Ovary (tissue), 9 donors: Measurements from ENCODE around the gene ACSS1. TPM values are rescaled to one million over a fixed set of nuclear protein-coding genes. Genes with fewer than 3 reads are reported as not detected.

Experiments
- DNase-seq, 5 donors: peaks; one replicate each; pipeline ENCODE4 v3.0.0-alpha.2; 2019 to 2020
- H3K27ac ChIP-seq, 2 donors: fragments of 200-600 bp; one replicate each; pipeline versions ENCODE4 v1.5.1 to v1.8.0; 2019 to 2022
- H3K27me3 ChIP-seq: fragments of 200-600 bp; one replicate; pipeline ENCODE4 v1.8.0; 2022
- H3K36me3 ChIP-seq: fragments of 200-600 bp; sonication (generic); one replicate; pipeline ENCODE4 v1.5.1; 2019
- H3K4me1 ChIP-seq: one replicate; pipeline ENCODE4 v1.8.1; 2013; ENCODE audit warnings: mild to moderate bottlenecking, moderate library complexity; ENCODE audit not compliant: insufficient read depth
- H3K4me3 ChIP-seq: fragments of 200-600 bp; sonication (generic); one replicate; pipeline ENCODE4 v1.5.1; 2017
- H3K9me3 ChIP-seq, 2 donors: fragments of 200-600 bp in 1 of 2; sonication (generic) in 1 of 2; one replicate each; pipeline versions ENCODE4 v1.5.1 to v1.8.1; 2013 to 2019; ENCODE audit warnings: mild to moderate bottlenecking in 1 of 2, moderate library complexity in 1 of 2
- CTCF ChIP-seq, 3 donors: fragments of 450-650 bp in 2 of 3; fragments of 200-600 bp in 1 of 3; IDR thresholded peaks; one replicate each; pipeline versions ENCODE4 v1.5.1 to v1.8.0; 2016 to 2022; ENCODE audit warnings: antibody characterized with exemption in 3 of 3, mild to moderate bottlenecking in 1 of 3
- EP300 ChIP-seq: sonication (generic); formaldehyde crosslinking; IDR thresholded peaks from one replicate; pipeline ENCODE4 v1.6.1; 2017; ENCODE audit warnings: antibody characterized with exemption
- POLR2A ChIP-seq: fragments of 450-650 bp; IDR thresholded peaks from one replicate; pipeline ENCODE4 v1.6.1; 2017; ENCODE audit warnings: antibody characterized with exemption, mild to moderate bottlenecking, moderate library complexity
- WGBS, 3 donors: extraction: QIAGEN DNeasy Blood & Tissue Kit in 1 of 3; methylation state at CpG; one replicate each; pipeline versions ENCODE4 v1.1.5 to v1.1.7; 2013 to 2017; 5-methylcytosine and 5-hydroxymethylcytosine counted together
- intact Hi-C, 4 donors: fragments of 100-400 bp; cut with DNase I; formaldehyde crosslinking; loops; one replicate each; pipeline versions ENCODE4 v1.11.0 to v1.15.1; 2022 to 2023
- polyA plus RNA-seq, 2 donors: library from polyadenylated mRNA; stranded (reverse); fragments of 200-250 nt in 1 of 2; fragments of 350-450 nt in 1 of 2; fragmentation: Illumina TruSeq in 1 of 2; extraction: RNeasy Lipid Tissue Mini Kit (QIAGEN cat#74804) in 1 of 2; gene quantifications; one replicate each; pipeline ENCODE4 v1.2.3, GENCODE V29; 2013 to 2014
- total RNA-seq, 7 donors: library from RNA; depleted of rRNA in 2 of 7; stranded (reverse); fragments of >200 nt in 2 of 7; fragmentation: NEBNext Ultra II Directional in 3 of 7; extraction: Animal tissue kit (Norgen Biotek cat#: 25700) in 3 of 7; gene quantifications; one replicate each; pipeline versions ENCODE4 v1.1.0 to v1.2.4, GENCODE V29; 2016 to 2023
- donor health status: DM: no; HTN: no; CAD: no; lungs with moderate emphysema.
- donor health status: DM: no; HTN: no; CAD: no.
- donor health status: Bipolar disorder and iron deficiency.
- donor health status: DM: yes; HTN: yes; CAD: no.
- donor health status: DM: no; HTN: no; CAD: no.
- donor health status: DM: yes; HTN: yes; CAD: no.

ACSS1 gene
- total and polyA plus RNA-seq, 9 donors, result 13.1 to 37.0 (median 29.0) TPM

GRCh38 chr20:24960861-24961260, 97.1 kb downstream of the ACSS1 start:
- intact Hi-C loops, result no loop called here
- Histone ChIP-seq H3K27ac (no peak overlapping the region), H3K9me3 (no peaks in the 10 kb centered on the region), H3K4me3 (no peak overlapping the region), H3K27me3 (no peaks in the 10 kb centered on the region), H3K4me1 (no peaks in the 10 kb centered on the region), H3K36me3 (no peaks in the 10 kb centered on the region)
- 74 to 83% (median 77%) methylated on average over 2 of the region's 2 CpGs for WGBS, 3 donors
- no peak for DNase-seq
- TF ChIP-seq CTCF (IDR thresholded peaks at IDR 0.05) (no peak), POLR2A (no peak), EP300 (no peak)

GRCh38 chr20:24960302-24960801, 97.6 kb downstream of the ACSS1 start:
- TF ChIP-seq EP300, result no peak
- TF ChIP-seq CTCF (IDR thresholded peaks at IDR 0.05), result no peak
- TF ChIP-seq POLR2A, result no peak
- intact Hi-C loops, result no loop called here
- Histone ChIP-seq H3K36me3 (no peaks in the 10 kb centered on the region), H3K9me3 (no peaks in the 10 kb centered on the region), H3K27me3 (no peaks in the 10 kb centered on the region), H3K4me1 (no peaks in the 10 kb centered on the region), H3K4me3 (no peak overlapping the region), H3K27ac (no peak overlapping the region)
- WGBS, 3 donors, result 90 to 92% (median 92%) methylated on average over 10 of the region's 10 CpGs
- DNase-seq, result no peak

GRCh38 chr20:24959591-24960301, 98.2 kb downstream of the ACSS1 start:
- WGBS, 3 donors, result 77 to 88% (median 87%) methylated on average over 13 to 14 of the region's 14 CpGs

More at GRCh38 chr20:24959591-24960301, 98.2 kb downstream of the ACSS1 start:
- no peaks in the 10 kb centered on the region for H3K9me3 ChIP-seq
- H3K4me1 ChIP-seq, result no peaks in the 10 kb centered on the region
- TF ChIP-seq POLR2A, result no peak
- no peak for TF ChIP-seq EP300
- no peak for TF ChIP-seq CTCF (IDR thresholded peaks at IDR 0.05)
- no peak for DNase-seq
- no peaks in the 10 kb centered on the region for H3K36me3 ChIP-seq
- no peak overlapping the region for H3K27ac ChIP-seq
- H3K27me3 ChIP-seq, result no peaks in the 10 kb centered on the region
- intact Hi-C loops, result no loop called here
- no peak overlapping the region for H3K4me3 ChIP-seq
